CD8-positive, alpha-beta memory T cell (primary cell): ENCODE measurements around the gene UBC. TPM values are rescaled to one million over a fixed set of nuclear protein-coding genes. Genes with fewer than 3 reads are reported as not detected.
A peak's percentile ranks its signal among the peaks of the same experiment; 100 is the strongest.
"Not testable (repeated sequence)": the region's sequence is repeated elsewhere in the genome, so short reads cannot be mapped to it uniquely, and the experiment has no call there.

Source experiments
- CTCF ChIA-PET: fragments of 350-600 bp; sonication (Branson Sonifier 250); formaldehyde crosslinking; loops from one replicate; lab custom pipeline; 2021; ENCODE audit warnings: antibody characterized with exemption; lab: Charles Lee
- POLR2A ChIA-PET: fragments of 350-600 bp; sonication (Branson Sonifier 250); formaldehyde crosslinking; loops from one replicate; lab custom pipeline; 2021; ENCODE audit warnings: antibody characterized with exemption; lab: Charles Lee
- DNase-seq, 5 donors: peaks; one replicate each; pipeline versions ENCODE4 v3.0.0 to v3.0.0-alpha.2; 2020 to 2022; ENCODE audit warnings: mixed read lengths in 1 of 5
- H3K27ac ChIP-seq: one replicate; pipeline ENCODE4 v1.7.0; 2013; ENCODE audit warnings: low read depth, mild to moderate bottlenecking, low read length, moderate library complexity
- H3K27me3 ChIP-seq: 2 replicates; pipeline ENCODE4 v1.7.0; 2013; ENCODE audit warnings: low read length, mild to moderate bottlenecking; ENCODE audit not compliant: insufficient read depth, poor library complexity, severe bottlenecking
- H3K36me3 ChIP-seq: 2 replicates; pipeline ENCODE4 v1.7.0; 2013; ENCODE audit warnings: mild to moderate bottlenecking, low read length, moderate library complexity; ENCODE audit not compliant: insufficient read depth
- H3K4me1 ChIP-seq: 2 replicates; pipeline ENCODE4 v1.7.0; 2013; ENCODE audit warnings: mild to moderate bottlenecking, low read length, moderate library complexity; ENCODE audit not compliant: insufficient read depth
- H3K4me3 ChIP-seq: 2 replicates; pipeline ENCODE4 v1.7.0; 2013; ENCODE audit warnings: mild to moderate bottlenecking, low read length
- H3K9me3 ChIP-seq: 2 replicates; pipeline ENCODE4 v1.7.0; 2013; ENCODE audit warnings: mild to moderate bottlenecking, low read length
- H3K27ac Mint-ChIP-seq, 8 donors: one replicate each; pipeline ENCODE4 v1.8.0; 2020 to 2021; ENCODE audit warnings: mixed read lengths in 8 of 8, mild to moderate bottlenecking in 6 of 8, inconsistent platforms in 3 of 8, moderate library complexity in 3 of 8
- H3K27me3 Mint-ChIP-seq, 2 donors: one replicate each; pipeline ENCODE4 v1.8.0; 2020 to 2021; ENCODE audit warnings: mixed read lengths in 2 of 2, mild to moderate bottlenecking in 1 of 2, moderate library complexity in 1 of 2
- H3K36me3 Mint-ChIP-seq, 3 donors: one replicate each; pipeline ENCODE4 v1.8.0; 2020 to 2021; ENCODE audit warnings: mixed read lengths in 3 of 3, inconsistent platforms in 1 of 3, mild to moderate bottlenecking in 1 of 3
- H3K4me1 Mint-ChIP-seq, 3 donors: one replicate each; pipeline ENCODE4 v1.8.0; 2020 to 2021; ENCODE audit warnings: mixed read lengths in 3 of 3, inconsistent platforms in 1 of 3, mild to moderate bottlenecking in 1 of 3
- H3K4me3 Mint-ChIP-seq, 7 donors: one replicate each; pipeline ENCODE4 v1.8.0; 2020 to 2021; ENCODE audit warnings: mixed read lengths in 7 of 7, mild to moderate bottlenecking in 6 of 7, moderate library complexity in 4 of 7, inconsistent platforms in 2 of 7
- H3K9me3 Mint-ChIP-seq, 5 donors: one replicate each; pipeline ENCODE4 v1.8.0; 2020 to 2022; ENCODE audit warnings: mixed read lengths in 5 of 5, mild to moderate bottlenecking in 3 of 5, moderate library complexity in 2 of 5, inconsistent platforms in 1 of 5
- polyA plus RNA-seq: library from polyadenylated mRNA; unstranded; fragments of 300-500 nt; fragmentation: Illumina TruSeq; gene quantifications from one replicate; pipeline ENCODE4 v1.2.3, GENCODE V29; 2021
- total RNA-seq, 2 experiments: library from RNA; stranded (reverse); gene quantifications; one replicate each; pipeline ENCODE4 v1.2.3, GENCODE V29; 2021

The UBC gene
- total and polyA plus RNA-seq, 3 experiments from 2014 or later: 839 to 1,913 (median 849) TPM

- Histone ChIP-seq H3K27me3 (no peaks in the 10 kb centered on the region), H3K27ac (no peak overlapping the region), H3K9me3 (no peaks in the 10 kb centered on the region), H3K4me3 (no peak overlapping the region), H3K36me3 (no peaks in the 10 kb centered on the region), H3K4me1 (peaks cover 13% of the 10 kb centered on the region)
- POLR2A ChIA-PET: interaction anchor here (0.6 to 1.0 kb wide), 2 partner anchors 8 to 15 kb away, joined by 5 to 6 read pairs; no protein-coding TSS in a partner anchor
- H3K9me3 Mint-ChIP-seq: no peaks in the 10 kb centered on the region
- CTCF ChIA-PET: interaction anchor here (1.2 to 30.2 kb wide), 2 partner anchors 16 to 35 kb away, joined by 4 to 711 read pairs; no protein-coding TSS in a partner anchor
- H3K4me3 Mint-ChIP-seq: no peak overlapping the region
- H3K27me3 Mint-ChIP-seq: no peaks in the 10 kb centered on the region
- H3K27ac Mint-ChIP-seq: no peak overlapping the region
- H3K36me3 Mint-ChIP-seq: no peaks in the 10 kb centered on the region
- DNase-seq: no peak
- peaks cover 18 to 24% (median 21%) of the 10 kb centered on the region in 3 donors for H3K4me1 Mint-ChIP-seq
Measured at GRCh38 chr12:124902916-124903315, 11.5 kb downstream of the UBC start.

GRCh38 chr12:124901003-124901402 lies 13.4 kb downstream of the UBC start:
- Mint-ChIP-seq H3K36me3 (no peaks in the 10 kb centered on the region), H3K27ac (no peak overlapping the region), H3K27me3 (no peaks in the 10 kb centered on the region), H3K9me3 (no peaks in the 10 kb centered on the region), H3K4me3 (no peak overlapping the region), H3K4me1 (peaks cover 12 to 15% (median 15%) of the 10 kb centered on the region in 3 donors)
- no peak for DNase-seq
- H3K36me3 ChIP-seq: no peaks in the 10 kb centered on the region
- no peaks in the 10 kb centered on the region for H3K27me3 ChIP-seq
- ChIA-PET POLR2A (no interaction called here), CTCF (interaction anchor here (0.9 to 30.2 kb wide), 5 partner anchors 13 to 48 kb away, joined by 3 to 711 read pairs (median 3); partner anchors contain the start of gene UBC)
- H3K4me1 ChIP-seq: peaks cover 8% of the 10 kb centered on the region
- H3K4me3 ChIP-seq: no peak overlapping the region
- no peak overlapping the region for H3K27ac ChIP-seq
- no peaks in the 10 kb centered on the region for H3K9me3 ChIP-seq

- CTCF ChIA-PET: interaction anchor here (1.1 to 30.2 kb wide), 4 partner anchors 14 to 49 kb away, joined by 3 to 711 read pairs (median 4); partner anchors contain the start of gene UBC
- H3K36me3 Mint-ChIP-seq, POLR2A ChIA-PET, H3K9me3 Mint-ChIP-seq, H3K27me3 Mint-ChIP-seq, H3K4me3 Mint-ChIP-seq, H3K9me3 ChIP-seq, H3K4me1 ChIP-seq, DNase-seq, H3K4me3 ChIP-seq, H3K27ac ChIP-seq, H3K36me3 ChIP-seq, H3K27me3 ChIP-seq: not testable (repeated sequence)
- peaks cover 12 to 15% (median 13%) of the 10 kb centered on the region in 3 donors for H3K4me1 Mint-ChIP-seq
- H3K27ac Mint-ChIP-seq: peak overlapping the region in 1 of 8 donors; percentile 42
Measured at GRCh38 chr12:124900345-124900795, 14.1 kb downstream of the UBC start.

GRCh38 chr12:124898923-124899294 lies 15.5 kb downstream of the UBC start:
- Histone ChIP-seq H3K27me3 (no peaks in the 10 kb centered on the region), H3K27ac (no peak overlapping the region), H3K36me3 (no peaks in the 10 kb centered on the region), H3K4me3 (no peak overlapping the region), H3K9me3 (no peaks in the 10 kb centered on the region), H3K4me1 (peaks cover 8% of the 10 kb centered on the region)
- peak overlapping the region in 2 of 7 donors; percentile 10 to 59 for H3K4me3 Mint-ChIP-seq
- ChIA-PET CTCF (no interaction called here), POLR2A (interaction anchor here (0.8 kb wide), 1 partner anchor 262 kb away, joined by 6 read pairs; no protein-coding TSS in a partner anchor)
- no peak for DNase-seq
- H3K27me3 Mint-ChIP-seq: no peaks in the 10 kb centered on the region
- peaks cover 12 to 13% (median 13%) of the 10 kb centered on the region in 3 donors for H3K4me1 Mint-ChIP-seq
- H3K27ac Mint-ChIP-seq: peak overlapping the region in 1 of 8 donors; percentile 22
- no peaks in the 10 kb centered on the region for H3K36me3 Mint-ChIP-seq
- H3K9me3 Mint-ChIP-seq: no peaks in the 10 kb centered on the region

GRCh38 chr12:124898200-124898922 lies 16.1 kb downstream of the UBC start:
- no peak overlapping the region for H3K4me3 ChIP-seq
- Mint-ChIP-seq H3K27me3 (no peaks in the 10 kb centered on the region), H3K4me3 (peak overlapping the region in 6 of 7 donors; percentile 5 to 81 (median 28)), H3K9me3 (no peaks in the 10 kb centered on the region), H3K27ac (peak overlapping the region in 3 of 8 donors; percentile 22 to 56 (median 55)), H3K4me1 (peaks cover 12 to 13% (median 13%) of the 10 kb centered on the region in 3 donors), H3K36me3 (no peaks in the 10 kb centered on the region)
- H3K27me3 ChIP-seq: no peaks in the 10 kb centered on the region
- peak; percentile 45 to 78 (median 67) for DNase-seq
- CTCF ChIA-PET: interaction anchor here (0.8 kb wide), 1 partner anchor 11 kb away, joined by 3 read pairs; no protein-coding TSS in a partner anchor
- no peak overlapping the region for H3K27ac ChIP-seq
- POLR2A ChIA-PET: no interaction called here
- H3K36me3 ChIP-seq: no peaks in the 10 kb centered on the region
- H3K4me1 ChIP-seq: peaks cover 8% of the 10 kb centered on the region
- H3K9me3 ChIP-seq: no peaks in the 10 kb centered on the region

GRCh38 chr12:124896461-124896860 lies 18.0 kb downstream of the UBC start:
- no peaks in the 10 kb centered on the region for H3K36me3 Mint-ChIP-seq
- H3K4me1 Mint-ChIP-seq: peaks cover 12 to 13% (median 13%) of the 10 kb centered on the region in 3 donors
- no peaks in the 10 kb centered on the region for H3K9me3 Mint-ChIP-seq
- POLR2A ChIA-PET: no interaction called here
- DNase-seq: no peak
- Histone ChIP-seq H3K36me3 (no peaks in the 10 kb centered on the region), H3K27ac (no peak overlapping the region), H3K4me3 (no peak overlapping the region), H3K9me3 (no peaks in the 10 kb centered on the region), H3K27me3 (no peaks in the 10 kb centered on the region), H3K4me1 (peaks cover 8% of the 10 kb centered on the region)
- H3K27ac Mint-ChIP-seq: peak overlapping the region in 1 of 8 donors; percentile 85
- no peaks in the 10 kb centered on the region for H3K27me3 Mint-ChIP-seq
- no peak overlapping the region for H3K4me3 Mint-ChIP-seq
- CTCF ChIA-PET: interaction anchor here (1.5 kb wide), 1 partner anchor 10 kb away, joined by 5 read pairs; no protein-coding TSS in a partner anchor

- Mint-ChIP-seq H3K4me1 (peaks cover 11 to 12% (median 11%) of the 10 kb centered on the region in 3 donors), H3K4me3 (no peak overlapping the region), H3K9me3 (no peaks in the 10 kb centered on the region), H3K36me3 (no peaks in the 10 kb centered on the region), H3K27me3 (no peaks in the 10 kb centered on the region), H3K27ac (no peak overlapping the region)
- no peak overlapping the region for H3K4me3 ChIP-seq
- no peak for DNase-seq
- POLR2A ChIA-PET: no interaction called here
- CTCF ChIA-PET: interaction anchor here (1.4 kb wide), 1 partner anchor 27 kb away, joined by 3 read pairs; no protein-coding TSS in a partner anchor
- H3K27me3 ChIP-seq: no peaks in the 10 kb centered on the region
- no peak overlapping the region for H3K27ac ChIP-seq
- H3K4me1 ChIP-seq: peaks cover 8% of the 10 kb centered on the region
- no peaks in the 10 kb centered on the region for H3K36me3 ChIP-seq
- no peaks in the 10 kb centered on the region for H3K9me3 ChIP-seq
Measured at GRCh38 chr12:124893792-124894516, 20.5 kb downstream of the UBC start.
